T follicular helper cell (primary cell): Measurements from ENCODE around the gene ZCWPW1.

ENCODE experiments used
- DNase-seq: peaks from one replicate; pipeline ENCODE4 v3.0.0-alpha.2; 2020; ENCODE audit warnings: low read depth
- total RNA-seq, 2 experiments: gene quantifications; one replicate each; lab custom pipeline; 2026; lab: John Stamatoyannopoulos, UW

The ZCWPW1 gene
- 7.6 to 14.0 reads per million in 2 experiments for total RNA-seq

GRCh38 chr7:100428199-100428966, at the start of gene ZCWPW1:
TSS of gene ZCWPW1 (minus strand) at chr7:100428703. CDS start at chr7:100420649, 8,054 bp downstream.
- peak; percentile 93 for DNase-seq

- DNase-seq, result no peak
These were observed 49.4 kb upstream of the ZCWPW1 start for GRCh38 chr7:100477871-100478267.

- DNase-seq, result peak; percentile 20
These were observed 48.7 kb upstream of the ZCWPW1 start for GRCh38 chr7:100476903-100477870.

DNA sequence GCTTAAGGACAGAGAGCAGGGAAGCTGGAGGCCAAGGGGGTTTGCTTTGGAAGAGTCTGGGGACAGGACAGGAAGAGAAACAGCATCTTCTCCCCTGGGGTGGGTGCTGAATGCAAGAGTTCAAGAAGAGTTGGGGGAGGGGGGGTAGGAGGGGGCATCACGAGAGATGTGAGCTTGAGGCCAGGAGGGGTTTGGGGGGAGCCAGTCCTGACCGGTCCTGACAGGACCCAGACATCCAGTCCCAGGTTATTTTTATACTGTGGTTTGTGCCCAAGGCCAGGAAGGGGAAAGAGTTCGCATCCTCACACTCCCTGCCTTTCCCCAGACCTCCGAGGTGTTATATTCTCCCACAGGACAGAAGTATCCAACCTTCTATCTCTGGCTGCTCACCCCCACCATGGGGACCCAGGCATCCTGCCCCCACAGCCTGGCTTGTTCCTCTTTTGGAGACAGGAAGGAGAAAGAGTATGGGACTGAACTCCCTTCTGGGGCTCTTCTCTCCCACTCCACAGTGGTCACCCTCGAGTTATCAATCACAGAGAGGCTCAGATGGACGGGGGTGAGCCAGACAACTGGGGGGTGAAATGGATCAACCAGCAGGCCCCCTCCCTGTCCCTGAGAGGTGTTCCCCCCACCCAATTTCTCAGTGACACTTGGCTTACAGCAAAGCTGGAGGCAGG, 47.7 kb upstream of the ZCWPW1 start:
- DNase-seq, result no peak

GRCh38 chr7:100475549-100475948, 47.0 kb upstream of the ZCWPW1 start:
- no peak for DNase-seq

DNA sequence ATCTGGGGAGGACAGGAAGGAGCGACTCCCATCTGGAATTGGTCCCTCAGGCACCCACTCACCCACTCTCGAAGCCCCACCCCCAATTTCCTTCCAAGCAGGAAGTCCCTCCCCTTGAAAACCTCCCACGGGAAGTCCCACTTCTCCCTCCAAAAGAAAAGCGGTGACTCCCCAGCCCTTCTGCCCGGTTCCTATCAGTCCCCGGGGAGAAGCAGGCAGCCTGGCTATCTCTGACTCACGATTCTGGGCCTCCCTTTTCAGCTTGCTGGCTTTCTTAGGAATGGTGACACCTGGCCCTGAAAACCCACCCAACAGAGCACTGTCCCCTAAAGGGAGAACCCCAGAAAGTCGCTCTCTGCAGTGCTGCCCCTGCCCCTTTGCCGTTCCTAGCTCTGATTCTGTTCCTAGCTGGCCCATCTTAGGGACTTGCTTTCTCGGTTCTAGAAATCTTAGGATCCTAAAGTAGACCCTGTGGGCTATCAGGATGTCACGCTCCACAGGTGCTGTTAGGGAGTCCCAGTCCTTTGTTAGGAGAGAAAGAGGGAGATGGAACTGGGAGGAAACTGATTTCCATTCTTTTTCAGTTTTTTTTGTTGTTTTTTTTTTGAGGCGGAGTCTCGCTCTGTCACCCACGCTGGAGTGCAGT, 44.5 kb upstream of the ZCWPW1 start:
- DNase-seq, result no peak

GRCh38 chr7:100472121-100472851, 43.8 kb upstream of the ZCWPW1 start:
- DNase-seq, result no peak

- no peak for DNase-seq
These were observed 42.5 kb upstream of the ZCWPW1 start for GRCh38 chr7:100471021-100471420.

- peak; percentile 71 for DNase-seq
These were observed 40.9 kb upstream of the ZCWPW1 start for GRCh38 chr7:100469227-100470044.

GRCh38 chr7:100467638-100468373, 39.3 kb upstream of the ZCWPW1 start:
- no peak for DNase-seq

GRCh38 chr7:100466653-100467605, 38.4 kb upstream of the ZCWPW1 start:
- DNase-seq, result no peak

DNA sequence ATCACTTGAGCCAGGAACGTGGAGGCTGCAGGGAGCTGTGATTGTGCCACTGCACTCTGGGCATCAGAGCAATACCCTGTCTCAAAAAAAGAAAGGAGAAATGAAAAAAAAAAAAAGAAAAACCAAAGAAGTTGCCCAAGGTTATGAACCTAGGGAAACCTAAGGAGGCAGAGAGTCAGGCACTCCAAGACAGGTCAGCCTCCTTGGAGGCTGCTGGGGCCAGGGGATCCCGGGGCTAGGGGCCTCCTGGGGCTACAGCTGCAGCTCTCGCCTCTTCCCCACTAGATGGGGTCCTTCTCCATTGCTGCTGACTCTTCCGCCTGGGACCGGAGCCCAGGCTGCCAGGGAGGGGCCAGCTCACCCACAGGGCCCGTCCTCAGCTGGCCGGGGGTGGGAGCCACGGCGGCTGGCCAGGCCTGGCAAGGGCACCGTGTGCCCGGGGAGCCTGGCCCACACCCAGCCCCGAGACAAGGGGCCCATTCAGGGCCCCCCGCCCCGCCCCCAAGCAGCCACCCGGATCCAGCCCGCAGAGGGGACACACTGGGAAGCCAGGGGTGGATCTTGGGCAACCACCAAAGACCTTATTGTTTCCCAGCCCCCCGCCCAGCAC, 37.3 kb upstream of the ZCWPW1 start:
- DNase-seq, result no peak

DNA sequence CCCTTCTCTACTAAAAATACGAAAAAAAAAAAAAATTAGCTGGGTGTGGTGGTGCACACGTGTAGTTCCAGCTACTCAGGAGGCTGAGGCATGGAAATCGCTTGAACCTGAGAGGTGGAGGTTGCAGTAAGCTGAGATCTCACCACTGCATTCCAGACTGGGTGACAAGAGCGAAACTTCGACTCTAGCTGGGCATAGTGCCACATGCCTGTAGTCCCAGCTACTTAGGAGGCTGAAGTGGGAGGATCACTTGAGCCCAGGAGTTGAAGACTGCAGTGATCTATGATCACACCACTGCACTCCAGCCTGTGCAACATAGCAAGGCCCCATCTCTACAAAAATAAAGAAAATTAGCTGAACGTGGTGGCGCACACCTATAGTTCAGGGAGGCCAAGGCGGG, 36.8 kb upstream of the ZCWPW1 start:
- DNase-seq, result no peak

GRCh38 chr7:100464791-100465190, 36.3 kb upstream of the ZCWPW1 start:
- DNase-seq, result no peak

DNA sequence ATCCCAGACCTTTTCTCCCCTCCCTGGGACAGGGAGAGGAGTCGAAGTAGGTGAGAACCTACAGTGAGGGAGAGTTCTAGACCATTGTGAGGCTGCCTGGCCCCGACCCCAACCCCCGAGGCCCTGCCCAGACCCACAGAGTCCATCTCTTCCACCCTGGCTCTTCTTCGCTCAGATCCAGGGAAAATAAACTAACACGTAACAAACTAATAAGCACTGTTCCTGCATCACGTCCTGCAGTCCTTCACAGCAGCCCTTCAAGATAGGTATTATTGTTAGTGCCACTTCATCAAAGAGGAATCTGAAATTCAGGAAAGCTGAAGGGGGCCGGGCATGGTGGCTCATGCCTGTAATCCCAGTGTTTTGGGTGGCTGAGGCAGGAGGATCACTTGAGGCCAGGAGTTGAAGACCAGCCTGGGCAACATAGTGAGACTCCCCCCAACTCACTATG, 35.7 kb upstream of the ZCWPW1 start, which contains the start of gene SPACDR:
Gene SPACDR (minus strand): TSS at position 51 of the 451 bp plus-strand sequence. CDS start 235 bp downstream, outside the sequence.
- DNase-seq, result no peak

DNA sequence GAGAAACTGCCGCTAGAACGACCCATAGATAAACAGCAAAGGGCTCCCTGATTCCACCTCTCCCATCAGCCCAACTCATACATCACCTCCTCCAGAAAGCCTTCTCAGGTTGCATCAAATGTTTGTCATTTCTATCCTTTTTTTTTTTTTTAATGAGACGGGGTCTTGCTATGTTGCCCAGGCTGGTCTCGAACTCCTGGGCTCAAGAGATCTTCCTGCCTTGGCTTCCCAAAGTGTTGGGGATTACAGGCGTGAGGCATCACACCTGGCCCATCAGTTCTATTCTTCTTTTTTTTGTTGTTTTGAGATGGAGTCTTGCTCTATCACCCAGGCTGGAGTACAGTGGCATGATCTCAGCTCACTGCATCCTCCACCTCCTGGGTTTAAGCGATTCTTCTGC, 28.5 kb upstream of the ZCWPW1 start:
- DNase-seq, result no peak

DNA sequence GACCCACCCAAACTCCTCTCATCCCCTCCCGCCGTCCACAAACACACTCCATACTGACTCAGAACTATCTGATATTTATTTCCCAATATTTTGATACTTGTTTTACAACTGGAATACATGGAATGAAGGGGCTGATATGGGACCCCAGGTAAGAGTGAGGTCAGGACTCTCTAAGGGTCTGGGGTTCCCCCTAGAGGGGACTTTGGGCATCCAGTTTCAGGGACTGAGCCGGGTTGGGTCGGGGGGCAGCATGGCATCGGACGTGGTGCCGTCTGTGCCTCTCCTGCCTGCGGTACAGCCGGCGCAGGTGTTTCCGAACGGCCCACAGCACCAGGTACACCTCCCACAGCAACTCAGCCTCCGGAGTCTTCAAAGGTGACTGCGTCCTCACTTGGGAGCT, 28.1 kb upstream of the ZCWPW1 start:
- DNase-seq, result no peak

DNA sequence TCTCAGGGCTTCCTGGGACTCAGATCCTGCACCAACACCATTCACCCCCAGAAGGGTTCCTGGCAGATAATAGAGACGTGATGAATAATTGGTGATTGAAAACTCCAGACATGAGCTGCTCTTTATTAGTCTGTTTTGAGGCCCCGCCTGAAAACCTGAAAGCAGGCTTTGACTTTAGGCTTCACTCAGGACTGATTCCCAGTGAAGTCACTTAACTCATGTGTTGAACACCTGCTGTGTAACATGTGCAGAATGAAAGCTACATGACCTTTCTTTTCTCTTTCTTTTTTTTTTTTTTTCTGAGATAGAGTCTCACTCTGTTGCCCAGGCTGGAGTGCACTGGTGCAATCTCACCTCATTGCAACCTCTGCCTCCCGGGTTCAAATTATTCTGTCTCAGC, 26.7 kb upstream of the ZCWPW1 start:
- no peak for DNase-seq
